ENCODE measurements around the gene PFN1.

DNA sequence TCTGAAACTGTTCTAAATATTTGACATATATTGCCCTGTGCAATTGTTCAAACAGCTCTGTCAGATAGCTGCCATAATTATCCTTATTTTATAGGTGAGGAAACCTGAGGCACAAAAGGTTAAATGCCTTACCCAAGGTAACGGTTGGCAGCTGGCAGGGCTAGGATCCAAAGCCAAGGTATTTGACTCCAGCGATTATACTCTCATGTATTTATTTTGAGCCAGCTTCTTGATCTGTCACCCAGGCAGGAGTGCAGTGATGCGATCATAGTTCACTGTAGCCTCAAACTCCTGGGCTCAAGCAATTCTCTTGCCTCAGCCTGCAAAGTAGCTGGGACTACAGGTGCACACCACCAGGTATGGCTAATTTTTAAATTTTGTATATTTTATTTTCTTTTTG, 9.8 kb upstream of the PFN1 start:
- TF ChIP-seq, protein P1, sequence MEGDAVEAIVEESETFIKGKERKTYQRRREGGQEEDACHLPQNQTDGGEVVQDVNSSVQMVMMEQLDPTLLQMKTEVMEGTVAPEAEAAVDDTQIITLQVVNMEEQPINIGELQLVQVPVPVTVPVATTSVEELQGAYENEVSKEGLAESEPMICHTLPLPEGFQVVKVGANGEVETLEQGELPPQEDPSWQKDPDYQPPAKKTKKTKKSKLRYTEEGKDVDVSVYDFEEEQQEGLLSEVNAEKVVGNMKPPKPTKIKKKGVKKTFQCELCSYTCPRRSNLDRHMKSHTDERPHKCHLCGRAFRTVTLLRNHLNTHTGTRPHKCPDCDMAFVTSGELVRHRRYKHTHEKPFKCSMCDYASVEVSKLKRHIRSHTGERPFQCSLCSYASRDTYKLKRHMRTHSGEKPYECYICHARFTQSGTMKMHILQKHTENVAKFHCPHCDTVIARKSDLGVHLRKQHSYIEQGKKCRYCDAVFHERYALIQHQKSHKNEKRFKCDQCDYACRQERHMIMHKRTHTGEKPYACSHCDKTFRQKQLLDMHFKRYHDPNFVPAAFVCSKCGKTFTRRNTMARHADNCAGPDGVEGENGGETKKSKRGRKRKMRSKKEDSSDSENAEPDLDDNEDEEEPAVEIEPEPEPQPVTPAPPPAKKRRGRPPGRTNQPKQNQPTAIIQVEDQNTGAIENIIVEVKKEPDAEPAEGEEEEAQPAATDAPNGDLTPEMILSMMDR (IDR thresholded peaks at IDR 0.05) = no peak
- no peak for TF ChIP-seq POLR2A (IDR thresholded peaks at IDR 0.05)

All from ovary (tissue), 3 donors.